Endodermal cell (in vitro differentiated cells): ENCODE measurements around the gene TMEM254. TPM values are rescaled to one million over a fixed set of nuclear protein-coding genes. Genes with fewer than 3 reads are reported as not detected.
"Not testable (repeated sequence)": the region's sequence is repeated elsewhere in the genome, so short reads cannot be mapped to it uniquely, and the experiment has no call there.

ENCODE experiments used
- DNase-seq: peaks from one replicate; pipeline ENCODE4 v3.0.0-alpha.2; 2017
- H3K27ac ChIP-seq: 2 replicates; pipeline ENCODE4 v1.5.1; 2013; ENCODE audit warnings: mild to moderate bottlenecking, low read depth, low read length, moderate library complexity
- H3K27me3 ChIP-seq: 2 replicates; pipeline ENCODE4 v1.6.1; 2013; ENCODE audit warnings: mild to moderate bottlenecking, low read length, moderate library complexity; ENCODE audit not compliant: insufficient read depth, control insufficient read depth, poor library complexity, severe bottlenecking
- H3K36me3 ChIP-seq: 2 replicates; pipeline ENCODE4 v1.7.0; 2013; ENCODE audit warnings: mild to moderate bottlenecking, low read length, moderate library complexity; ENCODE audit not compliant: control insufficient read depth, insufficient read depth
- H3K4me1 ChIP-seq: one replicate; pipeline ENCODE4 v1.7.0; 2013; ENCODE audit warnings: low read length; ENCODE audit not compliant: control insufficient read depth, insufficient read depth
- H3K4me3 ChIP-seq: 2 replicates; pipeline ENCODE4 v1.5.1; 2013; ENCODE audit warnings: mild to moderate bottlenecking, low read length, moderate library complexity
- H3K9ac ChIP-seq: 2 replicates; pipeline ENCODE4 v1.6.1; 2013; ENCODE audit warnings: mild to moderate bottlenecking, low read length, moderate library complexity; ENCODE audit not compliant: poor library complexity, severe bottlenecking; ENCODE audit errors: extremely low read depth
- H3K9me3 ChIP-seq: 2 replicates; pipeline ENCODE4 v1.6.1; 2013; ENCODE audit warnings: mild to moderate bottlenecking, low read length, moderate library complexity; ENCODE audit not compliant: control insufficient read depth
- H3K27ac Mint-ChIP-seq: 2 replicates; pipeline ENCODE4 v1.8.0; 2020; ENCODE audit warnings: mixed read lengths
- H3K27me3 Mint-ChIP-seq: 2 replicates; pipeline ENCODE4 v1.8.0; 2021; ENCODE audit warnings: mild to moderate bottlenecking, mixed read lengths; ENCODE audit not compliant: insufficient read depth
- H3K36me3 Mint-ChIP-seq: 2 replicates; pipeline ENCODE4 v1.8.0; 2020; ENCODE audit warnings: low read depth, mixed read lengths
- H3K4me1 Mint-ChIP-seq: 2 replicates; pipeline ENCODE4 v1.8.0; 2020; ENCODE audit warnings: mixed read lengths
- H3K4me3 Mint-ChIP-seq: 2 replicates; pipeline ENCODE4 v1.8.0; 2020; ENCODE audit warnings: mild to moderate bottlenecking, moderate library complexity, mixed read lengths
- H3K9me3 Mint-ChIP-seq: 2 replicates; pipeline ENCODE4 v1.8.0; 2020; ENCODE audit warnings: mild to moderate bottlenecking, mixed read lengths
- CTCF ChIP-seq: fragments of 200-600 bp; sonication (generic); conservative IDR thresholded peaks from 2 replicates; pipeline ENCODE4 v1.5.0; 2021; ENCODE audit warnings: antibody characterized with exemption, mild to moderate bottlenecking
- WGBS, 2 experiments: methylation state at CpG; one replicate each; pipeline versions ENCODE4 v1.1.5 to v1.1.7; 2013; ENCODE audit warnings: missing lambda C conversion rate in 2 of 2, mixed read lengths in 1 of 2; ENCODE audit not compliant: insufficient coverage in 1 of 2, insufficient read length in 1 of 2; 5-methylcytosine and 5-hydroxymethylcytosine counted together
- total RNA-seq, 2 donors: library from RNA; stranded (reverse); fragmentation: NEBNext Ultra II Directional in 1 of 2; extraction: Animal tissue kit (Norgen Biotek cat#: 25700) in 1 of 2; gene quantifications; 2 replicates in 1 of 2; 3 replicates in 1 of 2; pipeline ENCODE4 v1.2.1, GENCODE V29; 2021

TMEM254 gene
- total RNA-seq, 2 donors from 2014 or later: 31.5 to 31.9 TPM

- Histone ChIP-seq H3K27me3 (peaks cover 13% of the 10 kb centered on the region), H3K4me3 (peak within 1 kb of the TSS; percentile 80), H3K4me1 (no peaks in the 10 kb centered on the region), H3K27ac (no peak within 1 kb of the TSS), H3K9me3 (no peaks in the 10 kb centered on the region), H3K36me3 (no peaks in the 10 kb centered on the region), H3K9ac (peak within 1 kb of the TSS; percentile 89)
- Mint-ChIP-seq H3K27me3 (peaks cover 26% of the 10 kb centered on the region), H3K4me1 (peaks cover 17% of the 10 kb centered on the region), H3K4me3 (peak within 1 kb of the TSS; percentile 60), H3K36me3 (no peaks in the 10 kb centered on the region), H3K9me3 (no peaks in the 10 kb centered on the region), H3K27ac (peak within 1 kb of the TSS; percentile 90)
- 3 to 4% methylated on average over 19 to 58 of the region's 58 CpGs for WGBS, 2 experiments
- DNase-seq: peak; percentile 84
- TF ChIP-seq CTCF: no peak
Measured at GRCh38 chr10:80132299-80133139, 54.1 kb downstream of the TMEM254 start, which contains the start of gene PLAC9. Gene PLAC9, plus strand, starts transcription at chr10:80132730. Its CDS starts 33 bp downstream, at chr10:80132763.

GRCh38 chr10:80133206-80133605 is 54.7 kb downstream of the TMEM254 start:
- H3K36me3 ChIP-seq: no peaks in the 10 kb centered on the region
- H3K4me1 Mint-ChIP-seq: peaks cover 17% of the 10 kb centered on the region
- H3K9me3 Mint-ChIP-seq: no peaks in the 10 kb centered on the region
- no peak overlapping the region for H3K27ac ChIP-seq
- peak; percentile 65 for DNase-seq
- 80 to 88% methylated on average over 1 to 6 of the region's 6 CpGs for WGBS, 2 experiments
- peaks cover 13% of the 10 kb centered on the region for H3K27me3 ChIP-seq
- peak overlapping the region; percentile 89 for H3K9ac ChIP-seq
- no peak for TF ChIP-seq CTCF
- no peaks in the 10 kb centered on the region for H3K9me3 ChIP-seq
- H3K27me3 Mint-ChIP-seq: peaks cover 26% of the 10 kb centered on the region
- peak overlapping the region; percentile 80 for H3K4me3 ChIP-seq
- peak overlapping the region; percentile 60 for H3K4me3 Mint-ChIP-seq
- peak overlapping the region; percentile 62 for H3K27ac Mint-ChIP-seq
- H3K4me1 ChIP-seq: no peaks in the 10 kb centered on the region
- no peaks in the 10 kb centered on the region for H3K36me3 Mint-ChIP-seq

- not testable (repeated sequence) for H3K9me3 Mint-ChIP-seq, DNase-seq, H3K36me3 Mint-ChIP-seq, H3K9me3 ChIP-seq, H3K4me3 Mint-ChIP-seq, H3K36me3 ChIP-seq, H3K4me1 ChIP-seq, H3K27ac Mint-ChIP-seq, H3K9ac ChIP-seq, H3K27ac ChIP-seq
- H3K27me3 ChIP-seq: peaks cover 13% of the 10 kb centered on the region
- Mint-ChIP-seq H3K4me1 (peaks cover 17% of the 10 kb centered on the region), H3K27me3 (peaks cover 26% of the 10 kb centered on the region)
- H3K4me3 ChIP-seq: peak overlapping the region; percentile 80
- WGBS, 2 experiments: 78 to 94% methylated on average over 9 of the region's 9 CpGs
Measured at GRCh38 chr10:80133687-80134086, 55.2 kb downstream of the TMEM254 start.
